Endothelial cell (in vitro differentiated cells): ENCODE results near the gene FMN1. TPM values are rescaled to one million over a fixed set of nuclear protein-coding genes. Genes with fewer than 3 reads are reported as not detected.

Experiments
- DNase-seq: peaks from one replicate; pipeline ENCODE4 v3.0.0; 2021; ENCODE audit warnings: low spot score
- H3K27ac Mint-ChIP-seq: one replicate; pipeline ENCODE4 v1.8.0; 2021; ENCODE audit warnings: mixed read lengths, inconsistent platforms; ENCODE audit not compliant: unreplicated experiment
- H3K27me3 Mint-ChIP-seq: one replicate; pipeline ENCODE4 v1.8.0; 2021; ENCODE audit warnings: mild to moderate bottlenecking, moderate library complexity, mixed read lengths, inconsistent platforms; ENCODE audit not compliant: unreplicated experiment
- H3K36me3 Mint-ChIP-seq: one replicate; pipeline ENCODE4 v1.8.0; 2021; ENCODE audit warnings: mild to moderate bottlenecking, low read depth, mixed read lengths, inconsistent platforms; ENCODE audit not compliant: unreplicated experiment
- H3K4me1 Mint-ChIP-seq: one replicate; pipeline ENCODE4 v1.8.0; 2021; ENCODE audit warnings: mild to moderate bottlenecking, mixed read lengths, inconsistent platforms; ENCODE audit not compliant: unreplicated experiment
- H3K4me3 Mint-ChIP-seq: one replicate; pipeline ENCODE4 v1.8.0; 2021; ENCODE audit warnings: mild to moderate bottlenecking, mixed read lengths, inconsistent platforms; ENCODE audit not compliant: unreplicated experiment
- H3K9me3 Mint-ChIP-seq: one replicate; pipeline ENCODE4 v1.8.0; 2021; ENCODE audit warnings: mixed read lengths, inconsistent platforms; ENCODE audit not compliant: unreplicated experiment
- CTCF ChIP-seq: fragments of 200-600 bp; sonication (generic); IDR thresholded peaks from one replicate; pipeline ENCODE4 v1.5.0; 2021; ENCODE audit warnings: antibody characterized with exemption; ENCODE audit not compliant: unreplicated experiment
- total RNA-seq: library from RNA; stranded (reverse); fragmentation: NEBNext Ultra II Directional; extraction: Animal tissue kit (Norgen Biotek cat#: 25700); gene quantifications from one replicate; pipeline ENCODE4 v1.2.1, GENCODE V29; 2021; ENCODE audit not compliant: unreplicated experiment

FMN1 gene
- total RNA-seq, 1 donor from 2014 or later, result 1.3 TPM

- Mint-ChIP-seq H3K27me3 (peaks cover 4% of the 10 kb centered on the region), H3K4me3 (no peak overlapping the region), H3K9me3 (no peaks in the 10 kb centered on the region), H3K27ac (no peak overlapping the region), H3K36me3 (no peaks in the 10 kb centered on the region), H3K4me1 (no peaks in the 10 kb centered on the region)
- no peak for TF ChIP-seq CTCF
- DNase-seq, result no peak
Measured at GRCh38 chr15:32794973-32795372, 399.5 kb downstream of the FMN1 start.

- no peak for DNase-seq
- Mint-ChIP-seq H3K9me3 (no peaks in the 10 kb centered on the region), H3K36me3 (no peaks in the 10 kb centered on the region), H3K4me3 (no peak overlapping the region), H3K4me1 (no peaks in the 10 kb centered on the region), H3K27ac (no peak overlapping the region), H3K27me3 (peaks cover 4% of the 10 kb centered on the region)
- TF ChIP-seq CTCF, result no peak
Measured at GRCh38 chr15:32792436-32792835, 402.1 kb downstream of the FMN1 start.

- no peak for DNase-seq
- Mint-ChIP-seq H3K27me3 (peaks cover 5% of the 10 kb centered on the region), H3K4me1 (no peaks in the 10 kb centered on the region), H3K9me3 (no peaks in the 10 kb centered on the region), H3K36me3 (no peaks in the 10 kb centered on the region), H3K27ac (no peak overlapping the region), H3K4me3 (no peak overlapping the region)
- TF ChIP-seq CTCF, result no peak
Measured at GRCh38 chr15:32790352-32790999, 404.0 kb downstream of the FMN1 start.

- no peaks in the 10 kb centered on the region for H3K36me3 Mint-ChIP-seq
- no peak overlapping the region for H3K4me3 Mint-ChIP-seq
- H3K27me3 Mint-ChIP-seq, result peaks cover 5% of the 10 kb centered on the region
- TF ChIP-seq CTCF, result no peak
- no peaks in the 10 kb centered on the region for H3K9me3 Mint-ChIP-seq
- H3K4me1 Mint-ChIP-seq, result no peaks in the 10 kb centered on the region
- H3K27ac Mint-ChIP-seq, result no peak overlapping the region
- DNase-seq, result no peak
Measured at GRCh38 chr15:32787949-32788348, 406.6 kb downstream of the FMN1 start.

GRCh38 chr15:32786906-32787305 is 407.6 kb downstream of the FMN1 start:
- no peak overlapping the region for H3K4me3 Mint-ChIP-seq
- no peak for DNase-seq
- TF ChIP-seq CTCF, result no peak
- H3K9me3 Mint-ChIP-seq, result no peaks in the 10 kb centered on the region
- H3K27me3 Mint-ChIP-seq, result peaks cover 4% of the 10 kb centered on the region
- H3K4me1 Mint-ChIP-seq, result no peaks in the 10 kb centered on the region
- no peak overlapping the region for H3K27ac Mint-ChIP-seq
- H3K36me3 Mint-ChIP-seq, result no peaks in the 10 kb centered on the region
